HG03558 (cell line): ENCODE measurements around the gene KLHL17.
"Not testable (repeated sequence)": the region's sequence is repeated elsewhere in the genome, so short reads cannot be mapped to it uniquely, and the experiment has no call there.

Experiments used
- ATAC-seq: cut with Tn5 transposase; IDR thresholded peaks from one replicate; pipeline ENCODE4 v1.9.1; 2021; ENCODE audit warnings: moderate number of reproducible peaks; ENCODE audit not compliant: unreplicated experiment; ENCODE audit errors: extremely low read depth

KLHL17 gene

DNA sequence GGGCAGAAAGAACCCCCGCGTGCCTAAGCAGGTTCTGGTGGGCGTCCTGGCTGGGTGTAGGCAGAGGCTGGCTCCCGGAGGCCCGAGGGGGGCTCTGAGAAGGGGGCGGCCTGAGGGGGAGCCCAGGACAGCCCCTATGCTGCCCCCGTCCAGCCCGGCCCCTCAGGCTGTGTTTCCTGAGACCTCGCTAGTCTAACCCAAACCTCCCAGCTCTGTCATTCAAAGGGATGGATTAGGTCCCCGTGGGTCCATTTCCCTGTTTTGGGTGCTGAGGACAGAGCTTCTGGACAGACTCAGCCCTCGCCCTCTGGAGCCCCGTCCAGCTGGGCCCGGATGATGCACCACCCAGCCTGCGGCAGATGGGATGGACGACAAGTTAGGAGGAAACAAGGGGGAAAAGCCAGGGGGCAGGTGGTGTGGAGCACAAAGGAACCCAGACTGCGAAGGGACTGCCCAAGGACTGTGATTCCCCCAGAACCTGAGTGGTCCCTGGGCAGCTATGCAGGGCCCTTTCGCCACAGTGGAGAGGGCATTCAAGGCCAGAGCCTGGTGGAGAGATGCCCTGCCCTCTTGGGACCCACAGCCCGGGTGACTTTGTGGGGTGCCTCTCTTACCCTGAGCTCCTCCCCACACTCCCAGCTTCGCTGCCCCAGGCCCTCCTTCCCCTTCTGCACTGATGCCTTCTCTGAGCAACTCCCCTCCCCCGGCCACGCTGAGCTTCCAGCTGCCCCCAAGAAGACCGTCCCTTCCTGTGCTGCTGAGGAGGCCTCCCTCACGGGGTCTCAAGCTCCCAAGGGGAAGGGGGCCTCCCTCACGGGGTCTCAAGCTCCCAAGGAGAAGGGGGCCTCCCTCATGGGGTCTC is 36.7 kb downstream of the KLHL17 start:
- ATAC-seq, result no peak

DNA sequence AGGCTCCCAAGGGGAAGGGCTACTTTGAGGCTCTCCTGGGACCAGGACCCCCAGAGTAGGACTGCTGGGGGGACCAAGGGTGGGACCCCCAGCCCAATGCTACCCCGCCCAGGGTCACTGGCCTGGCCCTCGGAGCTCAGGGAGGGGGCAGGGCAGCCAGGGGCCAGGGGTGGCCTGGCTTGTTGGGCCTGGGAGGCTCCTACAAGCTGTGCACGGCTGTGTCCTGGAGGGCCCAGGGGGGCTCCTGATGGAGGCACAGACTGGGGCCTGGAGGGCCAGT is 37.3 kb downstream of the KLHL17 start:
- no peak for ATAC-seq

DNA sequence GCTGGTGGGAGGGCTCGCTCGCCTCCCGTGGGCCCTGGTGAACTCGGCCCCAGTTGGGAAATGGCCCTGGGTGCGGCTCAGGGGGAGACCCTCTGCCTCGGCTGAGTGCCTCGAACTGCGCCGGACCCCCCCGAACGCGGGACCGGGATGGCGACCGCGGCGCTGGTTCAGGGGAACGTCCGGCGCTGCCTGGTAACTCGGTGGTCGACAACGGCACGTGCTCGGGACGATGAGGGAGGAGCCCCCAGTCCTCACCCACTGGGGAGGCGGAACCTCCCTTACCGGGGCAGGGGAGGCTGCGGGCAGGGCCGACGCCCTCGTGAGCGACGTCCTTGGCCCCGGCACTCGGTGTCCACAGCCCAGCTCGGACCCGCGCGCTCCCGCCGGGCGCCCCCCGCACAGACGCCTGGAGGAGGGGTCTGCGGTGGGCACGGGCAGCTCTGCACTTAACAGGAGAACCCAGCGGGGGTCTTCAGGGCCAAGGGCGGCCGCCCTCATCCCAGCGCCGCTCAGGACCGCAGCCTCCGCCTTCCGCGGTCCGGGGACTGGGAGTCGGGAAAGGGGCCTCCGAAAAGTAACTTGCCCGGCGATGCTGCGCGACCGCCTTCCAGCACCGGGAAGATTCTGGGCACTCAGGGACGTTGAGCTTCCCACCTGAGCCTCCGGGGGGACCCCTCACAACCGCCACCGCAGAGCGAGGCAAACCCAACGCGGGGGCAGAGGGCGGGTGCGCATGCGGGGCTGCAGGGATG is 37.8 kb downstream of the KLHL17 start:
- ATAC-seq, result no peak

DNA sequence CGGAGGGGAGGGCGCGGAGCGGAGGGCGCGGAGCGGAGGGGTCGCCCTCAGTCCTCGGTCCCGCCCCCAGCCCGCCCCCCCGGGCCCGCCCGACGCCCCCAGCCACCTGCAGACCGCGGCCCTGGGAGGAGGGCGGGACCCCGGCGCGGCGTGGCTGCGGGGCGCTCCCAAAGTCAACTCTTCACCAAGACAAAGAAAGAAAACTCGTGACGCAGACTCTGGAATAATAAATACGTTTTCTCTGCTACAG is 38.3 kb downstream of the KLHL17 start:
- ATAC-seq, result no peak

DNA sequence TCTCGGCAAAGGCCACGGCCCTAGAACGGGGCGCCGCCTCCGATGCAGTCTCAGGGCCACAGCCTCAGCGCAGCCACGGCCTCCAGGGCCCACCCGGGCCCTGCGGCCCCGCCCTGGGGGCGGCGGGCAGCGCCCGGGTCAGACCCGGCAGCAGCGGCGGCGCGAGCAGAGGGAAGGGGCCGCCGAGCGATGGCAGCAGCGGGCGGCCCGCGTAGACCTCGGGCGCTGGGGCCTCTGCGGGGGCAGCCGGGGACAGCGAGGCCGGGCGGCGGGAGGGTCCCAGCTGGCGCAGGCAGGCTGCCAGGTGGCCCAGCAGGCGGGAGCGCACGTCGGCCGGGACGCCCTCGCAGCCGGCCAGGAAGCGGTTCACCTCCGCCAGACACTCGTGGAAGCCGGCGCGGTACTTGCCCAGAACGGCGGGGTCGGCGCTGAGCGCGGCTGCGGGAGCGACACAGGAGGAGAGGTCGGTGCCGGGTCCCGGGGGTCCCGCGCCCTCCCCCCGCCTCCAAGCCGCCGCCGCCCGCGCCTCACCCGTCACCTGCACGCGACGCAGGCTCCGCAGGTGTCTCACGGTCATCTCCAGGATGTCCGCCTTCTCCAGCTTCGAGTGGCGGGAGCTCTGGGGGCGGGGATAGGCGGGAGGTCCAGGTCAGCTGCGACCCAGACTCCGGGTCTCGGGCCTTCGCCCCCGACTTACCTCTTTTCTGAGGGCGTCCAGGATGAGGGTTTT is 38.8 kb downstream of the KLHL17 start:
- no peak for ATAC-seq

DNA sequence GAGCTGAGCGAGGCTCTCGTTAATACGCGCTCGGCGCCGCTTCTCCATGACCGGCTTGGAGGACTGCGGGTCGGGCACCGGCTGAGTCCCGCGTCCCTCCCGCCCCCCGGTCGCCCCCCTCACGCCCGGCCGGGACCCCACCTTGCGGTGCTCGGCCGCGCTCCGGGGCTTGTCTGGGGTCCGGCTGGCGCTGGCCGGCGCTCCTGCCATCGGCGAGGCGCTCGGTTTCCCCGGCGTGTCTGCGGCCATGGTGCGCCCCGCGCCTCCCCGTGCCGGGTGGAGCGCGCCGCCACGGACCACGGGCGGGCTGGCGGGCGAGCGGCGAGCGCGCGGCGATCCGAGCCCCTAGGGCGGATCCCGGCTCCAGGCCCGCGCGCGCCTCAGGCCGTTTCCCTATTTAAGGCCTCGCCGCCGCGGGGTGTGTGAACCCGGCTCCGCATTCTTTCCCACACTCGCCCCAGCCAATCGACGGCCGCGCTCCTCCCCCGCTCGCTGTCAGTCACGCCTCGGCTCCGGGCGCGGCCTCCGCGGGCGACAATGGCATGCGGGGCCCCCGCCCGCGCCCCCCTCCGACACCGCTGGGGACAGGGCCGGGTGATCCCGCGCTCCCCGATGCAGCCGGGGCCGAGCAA is 39.5 kb downstream of the KLHL17 start, which contains the start of gene HES4:
HES4 (minus strand) TSS at position 373 of the 632 bp plus-strand sequence; CDS start at position 249, 124 bp downstream.
- ATAC-seq, result no peak

DNA sequence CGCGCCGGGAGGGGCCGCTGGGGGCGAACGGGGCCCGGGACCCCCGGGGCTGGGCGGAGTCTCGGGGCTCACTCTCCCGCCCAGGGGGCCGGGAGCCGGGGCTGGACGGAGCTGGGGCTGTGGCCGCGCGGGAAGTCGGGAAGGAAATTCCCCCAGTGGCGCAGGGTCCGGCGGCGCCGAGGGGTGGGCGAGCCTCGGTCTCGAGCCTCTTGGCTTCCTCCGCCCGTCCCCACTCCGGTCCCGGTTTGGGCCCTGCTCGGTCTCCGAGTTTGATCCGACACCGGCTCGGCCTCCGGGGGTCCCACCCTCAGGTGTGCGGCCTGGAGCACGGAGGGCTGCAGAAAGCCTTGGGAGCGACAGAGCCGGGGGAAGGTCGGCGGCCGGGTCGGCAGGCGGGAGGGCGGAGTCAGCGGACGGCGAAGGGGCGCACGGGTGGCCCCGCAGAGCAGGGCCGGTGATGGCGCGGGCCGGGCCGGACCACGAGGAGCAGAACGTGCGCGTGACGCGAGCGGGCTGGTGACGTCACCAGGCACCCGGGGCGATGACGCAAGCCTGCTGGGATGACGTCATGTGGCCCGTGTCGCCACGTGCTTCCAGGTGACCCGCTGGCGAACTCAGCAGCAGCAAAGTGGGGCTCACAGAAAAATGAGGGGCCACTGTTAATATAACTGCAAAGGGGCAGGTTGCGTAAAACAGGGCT is 40.1 kb downstream of the KLHL17 start:
- ATAC-seq, result no peak

DNA sequence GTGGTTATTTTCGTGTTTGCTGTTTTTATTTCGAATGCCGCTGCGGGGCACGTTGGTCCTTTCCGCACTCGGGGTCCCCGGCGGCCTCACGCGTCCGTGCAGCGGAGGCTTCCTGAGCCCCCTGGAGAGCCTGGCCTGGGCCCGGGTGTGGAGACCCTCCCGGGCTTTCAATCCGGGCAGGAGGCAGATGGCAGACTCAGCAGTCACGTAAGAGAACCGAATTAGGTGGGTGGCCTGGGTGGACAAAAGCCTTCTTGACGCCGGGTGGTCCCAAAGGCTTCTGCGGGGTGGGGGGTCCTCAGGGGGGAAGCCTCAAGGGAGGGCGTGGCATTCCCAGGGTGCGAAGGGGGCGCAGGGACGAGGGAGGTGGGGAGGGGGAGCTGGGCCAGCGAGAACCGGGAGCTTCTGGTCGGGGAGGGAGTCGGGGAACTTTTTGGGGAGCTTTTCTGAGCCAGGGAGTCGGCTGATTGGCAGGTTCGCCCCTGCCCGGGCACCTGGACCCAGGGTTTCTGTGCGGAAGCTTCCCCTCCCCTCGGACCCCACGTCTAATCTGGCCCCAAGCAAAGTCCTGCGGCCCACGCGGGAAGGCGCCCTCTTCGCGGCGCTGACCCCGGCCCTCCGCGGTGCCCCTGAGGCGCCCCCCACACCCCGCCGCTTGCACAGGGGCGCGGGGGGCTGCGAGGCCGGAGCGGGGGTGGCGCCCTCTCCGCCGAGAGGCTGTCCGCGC is 40.8 kb downstream of the KLHL17 start:
- ATAC-seq, result no peak

DNA sequence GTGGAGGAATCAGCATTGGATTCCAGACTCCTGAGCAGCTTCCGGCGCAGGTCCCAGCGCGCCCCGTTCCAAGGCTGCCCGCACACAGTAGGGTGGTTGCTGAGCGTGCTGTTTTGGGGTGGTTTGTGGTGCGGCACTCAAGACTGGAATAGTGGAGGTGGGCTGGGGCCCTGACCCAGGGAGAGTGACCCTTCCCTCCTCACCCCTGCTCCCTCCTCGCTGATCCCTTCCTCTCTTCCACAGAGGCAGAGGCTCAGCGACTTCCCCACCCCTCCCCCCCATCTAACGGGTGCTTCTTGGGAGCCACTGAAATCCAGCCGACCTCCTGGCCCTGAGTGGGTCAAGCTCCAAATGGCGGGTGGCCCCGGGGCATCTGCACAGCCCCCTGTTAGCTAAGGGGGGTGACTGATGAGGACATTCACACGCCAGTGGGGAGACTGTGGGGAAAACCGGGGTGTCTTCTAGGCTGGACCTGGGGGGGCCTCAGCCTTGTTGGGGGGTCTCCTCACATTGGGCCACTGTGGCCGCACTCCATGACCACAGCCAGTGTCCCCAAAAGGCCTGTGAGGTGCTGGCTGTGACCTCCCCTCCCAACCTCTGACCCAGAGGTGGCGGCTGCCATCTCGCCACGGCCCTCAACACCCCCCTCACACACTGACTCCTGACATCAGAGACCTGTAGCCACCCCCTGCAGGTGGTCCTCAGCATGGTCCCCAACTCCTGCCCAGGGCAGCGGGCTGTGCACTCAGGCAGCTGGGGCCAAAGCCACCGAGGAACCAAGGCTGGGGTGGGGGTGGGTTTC is 43.4 kb downstream of the KLHL17 start:
- ATAC-seq, result no peak

DNA sequence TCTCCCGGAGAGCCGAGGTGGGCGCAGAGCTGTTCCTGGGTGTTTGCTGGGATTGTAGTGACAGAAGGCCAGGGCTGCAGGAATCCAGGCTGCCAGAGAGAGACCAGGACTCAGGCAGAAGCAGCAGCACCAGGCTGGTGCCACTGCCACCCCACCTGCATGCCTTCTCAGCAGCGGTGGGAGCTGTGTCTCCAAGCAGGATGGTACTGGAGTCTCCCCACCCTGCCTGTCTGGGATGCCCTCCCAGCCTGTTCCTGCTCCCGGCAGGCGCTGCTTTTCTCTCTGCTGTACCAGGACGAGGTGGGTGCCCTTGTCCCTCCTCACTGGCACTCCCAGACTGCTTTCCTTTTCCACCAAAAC is 44.0 kb downstream of the KLHL17 start:
- no peak for ATAC-seq

DNA sequence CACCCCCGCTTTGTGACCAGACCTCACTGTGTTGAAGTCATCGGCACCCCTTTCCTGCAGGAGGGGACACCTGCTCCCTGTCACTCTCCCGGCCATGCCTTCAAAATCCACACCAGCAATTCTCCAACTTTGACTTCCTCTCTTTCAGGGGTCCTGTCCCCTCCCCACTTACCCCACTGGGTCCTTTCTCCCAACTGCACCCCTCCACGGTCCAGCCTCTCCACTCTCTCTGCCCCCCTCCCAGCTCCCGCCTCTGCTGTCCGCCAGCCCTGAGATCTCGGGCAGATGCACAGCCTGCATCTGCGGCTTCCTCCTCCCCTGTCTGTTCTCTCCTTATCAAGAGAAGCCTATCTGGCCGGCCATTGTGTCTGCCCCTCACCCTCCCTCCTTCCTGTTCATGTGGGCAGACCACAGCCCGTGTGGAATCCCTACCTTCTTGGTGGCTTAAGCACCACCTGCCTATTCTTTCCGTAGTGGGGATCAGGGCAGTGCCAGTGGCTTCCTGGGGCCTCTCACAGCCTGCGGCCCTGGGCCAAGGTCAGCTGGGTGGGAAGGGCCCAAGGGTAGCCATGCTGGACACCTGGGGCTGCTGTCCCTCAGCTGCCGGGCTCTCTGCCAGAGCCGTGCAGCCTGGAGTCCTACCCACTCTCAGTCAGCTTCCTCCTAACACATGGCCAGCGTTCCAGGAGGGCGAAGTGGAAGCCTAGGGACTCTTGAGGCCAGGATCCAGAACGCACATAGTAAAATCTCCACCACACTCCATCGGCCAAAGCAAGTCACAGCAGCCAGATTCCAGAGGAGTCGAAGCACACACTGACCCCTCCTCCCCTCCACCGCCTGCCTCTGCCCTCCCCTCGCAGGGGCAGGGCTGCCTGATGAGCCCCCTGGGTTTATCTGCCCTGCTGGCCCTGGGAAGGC is 44.7 kb downstream of the KLHL17 start:
- ATAC-seq, result no peak

DNA sequence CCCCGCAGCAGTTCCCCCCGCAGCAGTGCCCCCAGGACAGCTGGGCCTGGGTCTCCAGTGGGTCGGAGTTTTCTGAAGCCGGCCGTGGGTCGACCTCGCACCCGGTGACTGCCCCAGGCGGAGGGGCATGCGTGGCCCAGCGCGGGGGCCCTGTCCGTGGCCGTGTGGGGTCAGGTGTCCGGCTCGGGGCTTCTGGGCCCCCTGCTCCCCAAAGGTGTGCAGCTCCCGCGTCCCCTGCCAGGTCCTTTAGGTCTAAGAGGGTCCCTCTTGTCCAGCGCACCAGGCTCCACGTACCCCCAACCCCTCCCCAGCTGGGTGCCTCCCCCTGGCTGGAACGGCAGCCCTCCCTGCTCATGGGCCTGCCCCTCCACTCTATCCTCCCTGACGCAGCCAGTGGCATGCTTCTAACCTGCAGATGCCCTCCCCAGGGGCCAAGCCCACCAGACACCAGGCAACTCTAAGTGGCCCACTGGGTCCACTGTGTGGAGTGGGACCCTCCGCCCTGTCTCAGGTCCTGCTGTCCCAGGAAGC is 45.5 kb downstream of the KLHL17 start:
- no peak for ATAC-seq

DNA sequence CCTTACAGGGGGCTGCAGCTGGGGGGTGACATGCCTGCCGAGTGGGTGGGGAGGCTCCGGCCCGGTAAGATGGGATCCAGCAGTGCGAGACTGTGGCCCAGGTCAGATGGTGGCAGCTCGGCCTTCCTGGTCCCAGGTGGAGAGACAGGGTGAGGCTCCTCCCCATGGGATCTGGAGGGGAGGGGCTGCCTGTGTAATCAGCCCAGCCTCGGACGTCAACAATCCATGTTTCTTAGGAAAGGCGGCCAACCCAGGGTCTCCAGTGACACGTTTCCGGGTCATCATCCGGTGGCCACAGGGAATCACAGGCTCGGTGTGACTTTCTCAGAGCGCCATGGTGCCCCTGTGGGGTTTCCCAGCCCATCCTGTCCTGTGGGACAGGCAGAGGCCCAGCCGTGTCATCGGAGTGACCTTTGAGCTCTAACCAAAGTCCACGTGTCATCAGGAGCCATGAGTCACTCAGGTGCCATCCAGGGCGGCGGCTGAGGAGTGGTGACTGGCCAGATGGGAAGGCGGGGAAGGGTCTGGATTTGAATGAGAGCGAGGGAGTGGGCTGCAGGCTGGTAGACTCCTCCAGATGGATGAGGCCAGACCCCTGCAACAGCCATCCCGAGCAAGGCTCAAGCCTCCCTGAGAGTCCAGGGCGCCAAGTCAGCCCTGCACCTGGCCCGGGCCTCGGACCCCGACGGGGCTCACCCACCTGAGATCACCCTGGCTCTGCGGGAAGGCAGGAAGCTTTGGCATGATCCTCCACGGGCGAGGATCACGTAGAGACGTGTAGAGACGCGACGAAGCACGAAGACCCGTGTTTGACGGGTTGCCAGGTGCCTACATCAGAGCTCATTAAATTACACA is 46.1 kb downstream of the KLHL17 start:
- ATAC-seq, result no peak

DNA sequence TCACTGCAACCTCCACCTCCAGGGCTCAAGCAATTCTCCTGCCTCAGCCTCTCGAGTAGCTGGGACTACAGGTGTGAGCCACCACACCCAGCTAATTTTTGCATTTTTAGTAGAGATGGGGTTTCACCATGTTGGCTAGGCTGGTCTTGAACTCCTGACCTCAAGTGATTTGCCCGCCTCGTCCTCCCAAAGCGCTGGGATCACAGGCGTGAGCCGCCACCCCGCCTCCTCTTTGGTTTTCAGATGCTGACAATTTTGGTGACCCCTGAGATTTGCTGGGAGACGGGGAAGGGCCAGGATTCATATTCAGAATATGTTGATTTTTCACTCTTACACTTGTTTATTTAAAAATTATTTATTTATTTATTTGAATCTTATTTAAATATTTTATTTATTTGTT is 49.7 kb downstream of the KLHL17 start:
- not testable (repeated sequence) for ATAC-seq

DNA sequence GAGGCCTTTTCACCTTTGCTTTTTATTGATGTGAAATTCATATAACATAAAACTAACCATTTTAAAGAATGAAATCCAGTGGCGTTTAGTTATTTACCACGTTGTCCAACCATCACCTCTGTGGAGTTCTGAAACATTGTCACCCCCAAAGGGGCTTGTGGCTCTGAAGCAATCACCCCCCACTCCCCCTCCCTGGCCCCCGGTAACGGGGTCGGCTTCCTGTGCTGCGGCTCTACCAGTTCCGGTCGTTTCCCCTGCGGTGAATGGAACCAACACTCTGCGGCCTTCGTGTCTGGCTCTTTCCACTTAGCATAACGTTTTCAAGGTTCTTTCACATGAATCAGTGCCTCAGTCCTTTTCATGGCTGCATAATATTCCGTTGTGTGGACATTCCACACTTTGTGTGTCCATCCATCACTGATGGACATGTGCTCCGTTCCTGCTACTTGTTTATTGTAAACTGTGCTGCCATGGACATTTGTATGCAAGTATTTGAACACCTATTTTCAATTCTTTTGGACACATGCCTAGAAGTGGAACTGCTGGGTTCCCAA is 51.1 kb downstream of the KLHL17 start:
- ATAC-seq, result no peak

DNA sequence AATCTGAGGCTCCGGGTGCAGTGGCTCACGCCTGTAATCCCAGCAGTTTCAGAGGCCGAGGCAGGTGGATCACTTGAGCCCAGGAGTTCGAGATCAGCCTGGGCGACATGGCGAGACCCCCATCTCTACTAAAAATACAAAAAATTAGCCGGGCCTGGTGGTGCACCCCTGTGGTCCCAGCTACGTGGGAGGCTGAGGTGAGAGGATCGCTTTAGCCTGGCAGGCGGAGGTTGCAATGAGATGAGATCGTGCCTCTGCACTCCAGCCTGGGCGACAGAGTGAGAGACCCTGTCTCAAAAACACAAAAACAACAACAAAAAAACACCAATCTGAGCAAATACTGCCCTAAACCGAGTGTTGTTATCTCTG is 52.3 kb downstream of the KLHL17 start:
- not testable (repeated sequence) for ATAC-seq
